PC-9 (cell line): ENCODE measurements around the gene TMEM203. TPM values are rescaled to one million over a fixed set of nuclear protein-coding genes. Genes with fewer than 3 reads are reported as not detected.

Experiments used
- BruUV-seq: library from RNA; stranded (reverse); fragments of 400-500 nt; replicated peaks from 2 replicates; lab custom pipeline; 2021; lab: Mats Ljungman, UMichigan
- CTCF ChIA-PET: fragments of 300-600 bp; sonication (Branson Sonifier 250); formaldehyde crosslinking; loops from one replicate; lab custom pipeline; 2022; ENCODE audit warnings: antibody characterized with exemption; lab: Charles Lee
- POLR2A ChIA-PET: fragments of 300-600 bp; sonication (Branson Sonifier 250); formaldehyde crosslinking; loops from one replicate; lab custom pipeline; 2022; ENCODE audit warnings: antibody characterized with exemption; ENCODE audit not compliant: unreplicated experiment; lab: Charles Lee
- DNase-seq, 2 experiments: peaks; one replicate each; pipeline versions ENCODE4 v3.0.0 to v3.0.0-alpha.2; 2015 to 2022; ENCODE audit warnings: mixed read lengths in 1 of 2
- H2AFZ ChIP-seq: fragments of 200-600 bp; sonication (generic); 2 replicates; pipeline ENCODE4 v1.8.1; 2017; ENCODE audit warnings: antibody characterized with exemption
- H3F3A ChIP-seq: fragments of 200-600 bp; sonication (generic); 2 replicates; pipeline ENCODE4 v1.8.1; 2017; ENCODE audit warnings: antibody characterized with exemption, mild to moderate bottlenecking, low read depth; ENCODE audit not compliant: insufficient read depth
- H3K27ac ChIP-seq: fragments of 200-600 bp; sonication (generic); 2 replicates; pipeline ENCODE4 v1.6.1; 2016; ENCODE audit warnings: mixed run types
- H3K27me3 ChIP-seq: fragments of 200-600 bp; sonication (generic); 2 replicates; pipeline ENCODE4 v1.6.1; 2016; ENCODE audit warnings: low read depth, mixed run types; ENCODE audit not compliant: insufficient read depth
- H3K36me3 ChIP-seq: fragments of 200-600 bp; sonication (generic); 2 replicates; pipeline ENCODE4 v1.6.1; 2016; ENCODE audit warnings: low read depth, mixed run types
- H3K4me1 ChIP-seq: fragments of 200-600 bp; sonication (generic); replicated peaks from 2 replicates; pipeline ENCODE4 v1.6.1; 2016; ENCODE audit warnings: mixed run types; ENCODE audit not compliant: insufficient read depth
- H3K4me2 ChIP-seq: fragments of 200-600 bp; sonication (generic); 2 replicates; pipeline ENCODE4 v1.6.1; 2017; ENCODE audit warnings: mixed run types
- H3K4me3 ChIP-seq: fragments of 200-600 bp; sonication (generic); 2 replicates; pipeline ENCODE4 v1.6.1; 2016; ENCODE audit warnings: mixed run types
- H3K79me2 ChIP-seq: fragments of 200-600 bp; sonication (generic); 2 replicates; pipeline ENCODE4 v1.6.1; 2017; ENCODE audit warnings: low read depth, mixed run types
- H3K9me2 ChIP-seq: fragments of 200-600 bp; sonication (generic); 2 replicates; pipeline ENCODE4 v1.8.1; 2017; ENCODE audit warnings: mild to moderate bottlenecking; ENCODE audit not compliant: insufficient read depth
- H3K9me3 ChIP-seq: fragments of 200-600 bp; sonication (generic); 2 replicates; pipeline ENCODE4 v1.8.1; 2016; ENCODE audit warnings: low read depth; ENCODE audit not compliant: insufficient read depth
- H4K20me1 ChIP-seq: fragments of 200-600 bp; sonication (generic); 2 replicates; pipeline ENCODE4 v1.8.1; 2017; ENCODE audit not compliant: insufficient read depth
- CTCF ChIP-seq: fragments of 200-600 bp; sonication (generic); conservative IDR thresholded peaks from 2 replicates; pipeline ENCODE4 v1.6.1; 2017; ENCODE audit warnings: mixed run types, antibody characterized with exemption, mild to moderate bottlenecking, moderate library complexity
- EZH2 ChIP-seq: fragments of 200-600 bp; sonication (generic); IDR thresholded peaks from 2 replicates; pipeline ENCODE4 v1.8.0; 2017; ENCODE audit warnings: antibody characterized with exemption, low read depth
- intact Hi-C: fragments of 100-400 bp; cut with micrococcal nuclease; formaldehyde crosslinking; loops from one replicate; pipeline ENCODE4 v1.10.0; 2022; ENCODE audit not compliant: unreplicated experiment
- total RNA-seq: library from RNA; stranded (reverse); gene quantifications from 2 replicates; pipeline ENCODE4 v1.2.3, GENCODE V29; 2021

The TMEM203 gene
- total RNA-seq, 1 experiment from 2014 or later: 45.5 TPM

DNA sequence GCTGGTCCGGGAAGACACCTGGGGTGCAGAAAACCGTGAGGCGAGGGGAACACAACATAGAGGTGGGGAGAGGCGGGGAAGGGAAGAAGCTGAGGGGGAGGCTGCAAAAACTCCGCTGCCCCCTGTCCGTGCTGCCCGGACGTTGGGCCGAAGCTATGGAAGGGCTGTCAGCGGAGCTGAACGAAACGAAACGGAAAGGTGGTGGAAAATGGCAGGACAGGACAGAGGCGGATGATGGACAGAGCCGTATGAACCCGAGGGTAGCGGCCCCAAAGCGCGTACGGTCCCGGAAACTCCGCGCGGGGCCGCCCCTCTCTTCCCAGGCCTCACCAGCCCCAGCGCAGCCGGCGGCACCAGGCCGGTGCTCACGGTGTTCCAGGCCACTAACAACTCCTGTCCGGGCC lies 17.4 kb downstream of the TMEM203 start:
- H3K27me3 ChIP-seq: no peaks in the 10 kb centered on the region
- no peaks in the 10 kb centered on the region for H3K36me3 ChIP-seq
- peak overlapping the region; percentile 97 for H3K4me3 ChIP-seq
- ChIA-PET CTCF (interaction anchor here (0.6 to 1.4 kb wide), 2 partner anchors 13 to 65 kb away, joined by 5 to 9 read pairs; no protein-coding TSS in a partner anchor), POLR2A (interaction anchor here (0.7 to 1.8 kb wide), 3 partner anchors 13 to 57 kb away, joined by 3 to 14 read pairs (median 13); partner anchors contain the start of gene TPRN)
- peak overlapping the region; percentile 92 for H3K4me2 ChIP-seq
- H3K9me3 ChIP-seq: no peaks in the 10 kb centered on the region
- H4K20me1 ChIP-seq: peaks cover 17% of the 10 kb centered on the region
- intact Hi-C loops: loop anchor here (1.0 to 2.0 kb wide), 3 partner anchors 15 to 59 kb away; partner anchors contain the start of genes RNF224 and TMEM210
- no TSS peak for BruUV-seq
- peak overlapping the region; percentile 93 for H2AFZ ChIP-seq
- H3K4me1 ChIP-seq: peaks cover 33% of the 10 kb centered on the region
- peaks cover 18% of the 10 kb centered on the region for H3F3A ChIP-seq
- H3K79me2 ChIP-seq: peaks cover 33% of the 10 kb centered on the region
- TF ChIP-seq CTCF (no peak), EZH2 (no peak)
- peak overlapping the region; percentile 74; the same call in 1 of the 2 replicates for H3K27ac ChIP-seq
- no peaks in the 10 kb centered on the region for H3K9me2 ChIP-seq
- no peak for DNase-seq

DNA sequence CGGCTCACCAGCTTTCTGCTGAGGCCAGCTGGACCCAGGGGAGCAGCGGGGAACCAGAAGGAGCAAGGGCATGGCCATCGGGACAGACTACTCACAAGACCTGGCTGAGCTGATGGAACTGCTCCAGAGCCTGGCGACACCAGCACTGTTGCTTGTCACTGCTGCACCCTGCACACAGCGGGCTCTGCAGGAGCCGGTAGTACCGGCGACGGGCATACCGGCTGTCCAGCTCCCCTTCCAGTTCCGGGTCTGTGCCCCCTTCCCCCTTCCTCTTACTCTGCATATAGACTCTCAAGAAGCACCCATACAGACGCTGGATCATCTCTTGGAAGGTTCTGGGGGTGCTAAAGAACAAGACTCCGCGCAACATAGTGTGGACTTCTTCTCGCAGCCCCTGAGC lies 18.1 kb downstream of the TMEM203 start:
- no TSS peak for BruUV-seq
- Histone ChIP-seq H3K9me3 (no peaks in the 10 kb centered on the region), H3K4me1 (peaks cover 33% of the 10 kb centered on the region), H3K27me3 (no peaks in the 10 kb centered on the region), H3K4me3 (peak overlapping the region; percentile 97), H3K27ac (no peak overlapping the region), H4K20me1 (peaks cover 11% of the 10 kb centered on the region), H3K36me3 (no peaks in the 10 kb centered on the region), H3K9me2 (no peaks in the 10 kb centered on the region), H3K79me2 (peaks cover 30% of the 10 kb centered on the region), H3K4me2 (peak overlapping the region; percentile 92), H2AFZ (no peak overlapping the region), H3F3A (peaks cover 18% of the 10 kb centered on the region)
- CTCF ChIA-PET: interaction anchor here (0.6 kb wide), 1 partner anchor 64 kb away, joined by 5 read pairs; no protein-coding TSS in a partner anchor
- no peak for DNase-seq
- intact Hi-C loops: no loop called here
- POLR2A ChIA-PET: interaction anchor here (0.7 kb wide), 1 partner anchor 56 kb away, joined by 3 read pairs; no protein-coding TSS in a partner anchor
- TF ChIP-seq CTCF: no peak
- no peak for TF ChIP-seq EZH2

- TF ChIP-seq EZH2: no peak
- TF ChIP-seq CTCF: no peak
- Histone ChIP-seq H3K36me3 (no peaks in the 10 kb centered on the region), H4K20me1 (peaks cover 11% of the 10 kb centered on the region), H3K27ac (no peak overlapping the region), H2AFZ (no peak overlapping the region), H3K79me2 (peaks cover 30% of the 10 kb centered on the region), H3F3A (peaks cover 18% of the 10 kb centered on the region), H3K4me1 (peaks cover 33% of the 10 kb centered on the region), H3K9me2 (no peaks in the 10 kb centered on the region), H3K9me3 (no peaks in the 10 kb centered on the region), H3K4me3 (no peak overlapping the region), H3K4me2 (peak overlapping the region; percentile 92; the same call in 1 of the 2 replicates), H3K27me3 (no peaks in the 10 kb centered on the region)
- no peak for DNase-seq
- CTCF ChIA-PET: no interaction called here
- BruUV-seq: no TSS peak
- intact Hi-C loops: no loop called here
- POLR2A ChIA-PET: no interaction called here
These were observed 19.1 kb downstream of the TMEM203 start for GRCh38 chr9:137186385-137186784.
